ENCODE results near the gene PPP1R14B. TPM values are rescaled to one million over a fixed set of nuclear protein-coding genes. Genes with fewer than 3 reads are reported as not detected.

Gene PPP1R14B
- total and polyA plus RNA-seq, 4 donors = 22.5 to 127 (median 122) TPM

DNA sequence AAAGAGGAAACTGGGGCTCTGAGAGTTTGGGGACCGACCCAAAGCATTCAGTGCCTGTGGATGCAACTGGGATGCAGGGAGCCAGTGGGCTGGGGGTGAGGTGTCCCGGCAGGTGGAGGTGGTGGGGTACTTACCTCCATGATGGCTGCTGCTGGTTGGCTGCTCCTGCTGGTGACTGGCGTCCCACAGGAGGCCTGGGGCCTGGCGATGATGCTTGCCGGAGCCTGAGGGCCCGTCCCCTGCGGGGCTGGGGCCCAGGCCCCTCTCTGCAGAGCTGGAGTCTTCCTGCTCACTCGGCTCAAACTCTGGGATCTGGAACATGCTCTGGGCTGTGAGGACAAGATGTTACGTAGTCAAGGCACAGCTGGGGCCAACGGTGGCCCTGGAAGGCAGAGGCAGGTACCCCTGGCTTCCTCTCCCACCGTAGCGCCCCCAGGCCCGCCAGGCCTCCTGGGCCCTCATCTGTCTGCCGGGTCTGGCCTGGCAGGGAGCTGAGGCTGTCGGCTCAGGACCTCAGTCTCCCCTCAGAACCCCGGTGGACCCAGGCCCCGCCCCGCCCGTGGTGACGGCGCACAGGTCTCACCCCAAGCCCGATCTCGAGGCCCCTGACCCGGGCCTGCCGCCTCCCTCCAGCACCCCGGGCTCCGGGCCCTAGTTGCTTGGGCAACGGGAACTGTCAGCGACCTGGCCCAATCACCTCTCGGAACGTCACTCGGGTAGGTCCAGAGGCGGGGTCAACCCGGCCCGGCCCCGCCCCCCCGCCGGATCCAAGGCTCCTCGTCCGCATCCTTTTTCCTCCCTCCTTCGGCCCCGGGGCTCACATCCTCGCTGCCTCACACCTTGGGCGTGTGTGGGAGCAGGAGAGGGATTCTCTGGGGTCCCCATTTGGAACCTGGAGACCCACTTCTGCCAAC is 37.6 kb upstream of the PPP1R14B start, which contains the start of gene BAD:
Gene BAD (minus strand): TSS at position 618 of the 914 bp plus-strand sequence. CDS start 297 bp downstream, at position 321.
- Histone ChIP-seq H3K27me3 (ENCODE audit: control insufficient read depth, insufficient read depth, low read length) (no peaks in the 10 kb centered on the region), H3K4me3 (ENCODE audit: low read depth, low read length) (peak within 1 kb of the TSS; percentile 74), H3K4me1 (ENCODE audit: control insufficient read depth, insufficient read depth, low read length) (peaks cover 42% of the 10 kb centered on the region), H3K9me3 (ENCODE audit: control insufficient read depth, insufficient read depth, low read length) (no peaks in the 10 kb centered on the region), H3K27ac (ENCODE audit: low read depth, low read length) (peak within 1 kb of the TSS; percentile 99), H3K36me3 (ENCODE audit: control insufficient read depth, insufficient read depth, low read length) (peaks cover 64% of the 10 kb centered on the region)
- DNase-seq (ENCODE audit: low read depth in 4 of 6, low spot score in 6 of 6) = peak; percentile 82 to 98 (median 90)
- WGBS (ENCODE audit: insufficient coverage) = 5% methylated on average over 33 of the region's 44 CpGs

DNA sequence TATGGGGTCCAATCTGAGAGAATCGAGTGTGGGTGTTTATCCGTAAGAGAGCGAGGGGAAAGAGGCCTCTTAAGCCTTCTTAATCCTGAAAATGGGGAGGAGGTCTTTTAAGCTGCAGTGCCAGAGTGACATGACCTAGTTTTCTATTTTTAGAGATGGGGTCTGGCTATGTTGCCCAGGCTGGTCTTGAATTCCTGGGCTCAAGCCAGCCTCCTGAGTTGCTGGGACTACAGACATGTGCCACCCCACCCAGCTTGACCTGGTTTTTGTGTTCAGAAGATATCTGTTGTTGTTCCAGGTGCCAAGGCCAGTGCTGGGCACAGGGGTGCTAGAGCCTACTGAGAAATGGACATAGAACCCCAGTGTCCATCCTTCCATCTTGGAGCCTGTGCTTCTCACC is 36.3 kb upstream of the PPP1R14B start:
- Histone ChIP-seq H3K9me3 (ENCODE audit: control insufficient read depth, insufficient read depth, low read length) (no peaks in the 10 kb centered on the region), H3K4me1 (ENCODE audit: control insufficient read depth, insufficient read depth, low read length) (peaks cover 37% of the 10 kb centered on the region), H3K27ac (ENCODE audit: low read depth, low read length) (no peak overlapping the region), H3K36me3 (ENCODE audit: control insufficient read depth, insufficient read depth, low read length) (peaks cover 62% of the 10 kb centered on the region), H3K27me3 (ENCODE audit: control insufficient read depth, insufficient read depth, low read length) (no peaks in the 10 kb centered on the region), H3K4me3 (ENCODE audit: low read depth, low read length) (no peak overlapping the region)
- no peak for DNase-seq (ENCODE audit: low read depth in 4 of 6, low spot score in 6 of 6)
- 96% methylated on average over 3 of the region's 3 CpGs for WGBS (ENCODE audit: insufficient coverage)

DNA sequence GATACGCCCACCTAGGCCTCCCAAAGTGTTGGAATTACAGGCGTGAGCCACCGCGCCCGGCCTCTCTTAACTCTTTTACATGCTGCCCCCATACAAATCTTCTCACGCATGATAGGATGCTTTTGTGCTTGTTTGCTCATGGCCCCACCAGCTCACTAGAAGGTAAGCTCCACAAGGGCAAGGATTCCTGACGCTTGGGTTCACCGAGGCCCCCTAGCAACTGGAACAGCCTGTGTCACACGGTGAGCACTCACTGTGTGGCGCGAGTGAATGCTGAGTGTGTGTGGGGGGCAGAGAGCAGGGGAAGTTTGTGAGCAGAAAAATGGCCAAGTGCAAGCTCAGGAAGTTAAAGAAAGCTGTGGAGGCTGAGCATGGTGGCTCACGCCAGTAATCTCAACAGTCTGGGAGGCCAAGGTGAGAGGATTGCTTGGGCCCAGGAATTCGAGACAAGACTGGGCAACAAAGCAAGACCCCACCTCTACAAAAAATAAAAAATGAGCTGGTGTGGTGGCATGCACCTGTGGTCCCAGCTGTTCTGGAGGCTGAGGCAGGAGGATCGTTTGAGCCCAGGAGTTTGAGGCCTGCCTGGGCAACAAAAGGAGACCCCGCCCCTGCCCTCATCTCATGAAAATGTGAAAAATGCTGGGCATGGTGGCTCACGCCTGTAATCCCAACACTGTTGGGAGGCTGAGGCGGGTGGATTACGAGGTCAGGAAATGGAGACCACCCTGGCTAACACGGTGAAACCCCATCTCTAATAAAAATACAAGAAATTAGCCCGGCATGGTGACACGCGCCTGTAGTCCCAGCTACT is 35.4 kb upstream of the PPP1R14B start:
- Histone ChIP-seq H3K27ac (ENCODE audit: low read depth, low read length) (no peak overlapping the region), H3K36me3 (ENCODE audit: control insufficient read depth, insufficient read depth, low read length) (peaks cover 60% of the 10 kb centered on the region), H3K9me3 (ENCODE audit: control insufficient read depth, insufficient read depth, low read length) (no peaks in the 10 kb centered on the region), H3K4me3 (ENCODE audit: low read depth, low read length) (no peak overlapping the region), H3K27me3 (ENCODE audit: control insufficient read depth, insufficient read depth, low read length) (no peaks in the 10 kb centered on the region), H3K4me1 (ENCODE audit: control insufficient read depth, insufficient read depth, low read length) (peaks cover 28% of the 10 kb centered on the region)
- WGBS (ENCODE audit: insufficient coverage) = 97% methylated on average over 15 of the region's 22 CpGs
- no peak for DNase-seq (ENCODE audit: low read depth in 4 of 6, low spot score in 6 of 6)

DNA sequence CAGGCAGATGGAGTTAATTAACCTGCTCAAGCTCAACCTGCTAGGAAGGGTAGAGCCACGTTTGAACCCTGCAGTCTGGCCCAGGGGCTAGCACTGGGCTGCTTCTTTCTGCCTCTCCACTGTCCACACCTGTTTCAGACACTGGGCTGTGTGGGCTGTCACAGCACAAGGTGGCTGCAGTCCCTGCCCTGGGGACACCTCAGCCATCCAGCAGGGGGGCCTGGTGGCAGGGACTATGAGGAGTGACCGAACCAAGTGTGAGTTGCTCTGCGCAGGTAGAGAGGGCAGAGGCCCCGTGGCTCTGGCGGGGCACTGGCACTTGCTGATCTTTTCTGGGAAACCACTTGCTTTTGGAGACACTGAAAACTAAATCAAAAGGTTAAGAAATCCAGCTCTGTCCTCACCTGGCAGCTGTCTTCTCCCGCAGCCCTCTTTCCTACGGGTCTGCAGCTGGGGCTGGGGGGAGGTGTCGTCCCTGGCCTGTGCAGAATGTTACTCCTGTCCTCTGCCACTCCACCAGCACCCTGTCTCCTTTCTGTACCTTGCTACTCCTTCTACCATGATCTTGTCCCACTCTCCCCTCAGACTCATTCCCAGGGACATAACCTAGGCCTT is 31.9 kb upstream of the PPP1R14B start:
- H3K36me3 ChIP-seq (ENCODE audit: control insufficient read depth, insufficient read depth, low read length) = peaks cover 79% of the 10 kb centered on the region
- 92% methylated on average over 7 of the region's 8 CpGs for WGBS (ENCODE audit: insufficient coverage)
- no peak overlapping the region for H3K4me3 ChIP-seq (ENCODE audit: low read depth, low read length)
- peaks cover 6% of the 10 kb centered on the region for H3K4me1 ChIP-seq (ENCODE audit: control insufficient read depth, insufficient read depth, low read length)
- H3K9me3 ChIP-seq (ENCODE audit: control insufficient read depth, insufficient read depth, low read length) = no peaks in the 10 kb centered on the region
- H3K27me3 ChIP-seq (ENCODE audit: control insufficient read depth, insufficient read depth, low read length) = no peaks in the 10 kb centered on the region
- H3K27ac ChIP-seq (ENCODE audit: low read depth, low read length) = no peak overlapping the region
- no peak for DNase-seq (ENCODE audit: low read depth in 4 of 6, low spot score in 6 of 6)

DNA sequence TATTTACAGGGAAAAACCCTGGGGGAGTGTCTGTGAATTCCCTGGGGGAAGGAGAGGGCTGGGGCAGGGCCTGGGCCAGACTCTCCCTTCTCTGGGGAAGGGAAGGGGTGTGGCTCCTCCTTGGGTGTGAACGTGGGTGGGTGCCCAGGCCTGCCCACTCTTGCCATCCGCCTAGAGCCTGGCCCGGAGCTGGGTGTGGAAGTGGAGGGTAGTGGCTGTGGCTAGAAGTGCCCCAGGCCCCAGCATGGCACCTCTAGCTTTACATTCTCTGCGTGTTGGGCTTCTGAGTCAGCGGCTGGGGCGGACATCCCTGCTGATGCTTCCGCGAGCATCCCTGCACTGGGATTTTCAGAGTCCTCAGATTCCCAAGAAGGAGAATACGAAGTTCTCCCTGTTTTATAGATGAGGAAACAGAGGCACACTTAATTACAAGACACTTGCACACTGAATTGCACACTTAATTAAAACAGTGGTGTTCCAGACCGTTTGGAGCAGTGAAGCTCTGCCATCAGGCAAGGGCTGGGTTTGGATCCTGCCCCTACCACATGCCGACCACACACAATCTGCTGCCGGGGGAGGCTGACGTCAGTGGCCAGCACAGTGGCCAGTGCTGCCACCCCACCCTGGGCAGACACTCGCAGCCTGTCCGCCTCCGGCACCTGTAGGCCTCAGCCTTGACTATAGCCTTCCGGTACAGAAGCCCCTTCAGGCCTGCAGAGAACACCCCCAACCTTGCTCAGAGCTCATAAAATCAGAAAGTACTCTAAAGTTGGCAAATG is 30.1 kb upstream of the PPP1R14B start:
- no peak for DNase-seq (ENCODE audit: low read depth in 4 of 6, low spot score in 6 of 6)
- Histone ChIP-seq H3K9me3 (ENCODE audit: control insufficient read depth, insufficient read depth, low read length) (no peaks in the 10 kb centered on the region), H3K36me3 (ENCODE audit: control insufficient read depth, insufficient read depth, low read length) (peaks cover 66% of the 10 kb centered on the region), H3K4me1 (ENCODE audit: control insufficient read depth, insufficient read depth, low read length) (peaks cover 8% of the 10 kb centered on the region), H3K4me3 (ENCODE audit: low read depth, low read length) (no peak overlapping the region), H3K27ac (ENCODE audit: low read depth, low read length) (no peak overlapping the region), H3K27me3 (ENCODE audit: control insufficient read depth, insufficient read depth, low read length) (no peaks in the 10 kb centered on the region)
- 87% methylated on average over 14 of the region's 17 CpGs for WGBS (ENCODE audit: insufficient coverage)

DNA sequence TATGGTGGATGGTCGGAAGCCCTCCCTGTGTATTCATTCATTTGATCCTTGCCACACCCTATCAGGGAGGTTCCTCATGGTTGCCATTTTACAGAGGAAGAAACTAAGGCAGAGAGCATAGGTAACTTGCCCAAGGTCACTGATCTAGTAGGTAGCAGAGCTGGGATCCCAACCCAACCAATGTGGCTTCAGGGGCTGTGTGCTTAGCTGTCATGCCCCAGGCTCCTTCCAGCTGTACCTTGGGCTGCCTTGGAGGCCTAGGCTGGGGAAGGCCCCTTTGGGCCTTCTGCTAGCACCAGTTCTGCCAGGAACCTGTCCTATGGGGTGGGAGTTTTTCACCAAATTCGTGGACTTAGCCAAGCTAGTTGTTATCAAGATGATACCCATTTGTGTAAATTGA is 29.1 kb upstream of the PPP1R14B start:
- H3K4me3 ChIP-seq (ENCODE audit: low read depth, low read length) = no peak overlapping the region
- no peaks in the 10 kb centered on the region for H3K27me3 ChIP-seq (ENCODE audit: control insufficient read depth, insufficient read depth, low read length)
- H3K36me3 ChIP-seq (ENCODE audit: control insufficient read depth, insufficient read depth, low read length) = peaks cover 61% of the 10 kb centered on the region
- WGBS (ENCODE audit: insufficient coverage) = 100% methylated on average over 1 of the region's 2 CpGs
- H3K9me3 ChIP-seq (ENCODE audit: control insufficient read depth, insufficient read depth, low read length) = no peaks in the 10 kb centered on the region
- no peak overlapping the region for H3K27ac ChIP-seq (ENCODE audit: low read depth, low read length)
- DNase-seq (ENCODE audit: low read depth in 4 of 6, low spot score in 6 of 6) = no peak
- peaks cover 14% of the 10 kb centered on the region for H3K4me1 ChIP-seq (ENCODE audit: control insufficient read depth, insufficient read depth, low read length)

DNA sequence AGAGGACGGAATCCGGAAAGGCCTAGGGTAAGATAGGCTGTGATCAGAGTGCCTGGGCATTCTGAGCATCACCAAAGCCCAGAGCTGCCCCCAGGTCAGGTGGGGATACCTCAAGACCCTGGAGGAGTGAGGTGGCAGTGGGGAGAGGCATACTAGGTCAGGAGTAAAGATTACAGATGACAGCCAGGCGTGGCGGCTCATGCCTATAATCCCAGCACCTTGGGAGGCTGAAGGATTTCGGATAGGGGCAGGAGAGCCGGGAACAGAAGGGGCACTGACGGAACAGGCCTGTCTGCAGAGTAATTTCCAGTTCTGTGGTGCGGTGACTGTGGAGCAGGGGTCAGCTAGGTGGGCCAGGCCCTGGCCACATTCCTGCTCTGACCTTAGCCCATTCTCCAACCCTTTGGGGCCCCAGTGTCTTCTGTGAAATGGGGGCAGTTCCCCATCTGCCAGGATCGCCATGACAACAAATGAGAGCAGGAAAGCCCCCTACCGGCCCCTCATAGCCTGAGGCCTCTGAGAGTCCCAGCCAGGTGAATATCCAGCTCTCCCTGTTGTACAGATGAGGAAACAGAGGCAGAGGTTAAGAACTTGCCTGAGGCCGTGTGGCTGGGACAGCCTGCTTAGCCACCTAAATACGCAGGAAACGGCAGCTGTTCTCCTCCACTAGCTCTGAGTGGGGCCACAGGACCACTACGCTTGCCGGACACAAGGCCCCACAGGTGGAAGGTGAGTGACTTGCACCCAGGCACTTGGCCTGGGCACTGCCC is 28.5 kb upstream of the PPP1R14B start:
- no peak for DNase-seq (ENCODE audit: low read depth in 4 of 6, low spot score in 6 of 6)
- Histone ChIP-seq H3K4me1 (ENCODE audit: control insufficient read depth, insufficient read depth, low read length) (peaks cover 20% of the 10 kb centered on the region), H3K36me3 (ENCODE audit: control insufficient read depth, insufficient read depth, low read length) (peaks cover 61% of the 10 kb centered on the region), H3K4me3 (ENCODE audit: low read depth, low read length) (no peak overlapping the region), H3K9me3 (ENCODE audit: control insufficient read depth, insufficient read depth, low read length) (no peaks in the 10 kb centered on the region), H3K27ac (ENCODE audit: low read depth, low read length) (no peak overlapping the region), H3K27me3 (ENCODE audit: control insufficient read depth, insufficient read depth, low read length) (no peaks in the 10 kb centered on the region)
- WGBS (ENCODE audit: insufficient coverage) = 86% methylated on average over 14 of the region's 15 CpGs

DNA sequence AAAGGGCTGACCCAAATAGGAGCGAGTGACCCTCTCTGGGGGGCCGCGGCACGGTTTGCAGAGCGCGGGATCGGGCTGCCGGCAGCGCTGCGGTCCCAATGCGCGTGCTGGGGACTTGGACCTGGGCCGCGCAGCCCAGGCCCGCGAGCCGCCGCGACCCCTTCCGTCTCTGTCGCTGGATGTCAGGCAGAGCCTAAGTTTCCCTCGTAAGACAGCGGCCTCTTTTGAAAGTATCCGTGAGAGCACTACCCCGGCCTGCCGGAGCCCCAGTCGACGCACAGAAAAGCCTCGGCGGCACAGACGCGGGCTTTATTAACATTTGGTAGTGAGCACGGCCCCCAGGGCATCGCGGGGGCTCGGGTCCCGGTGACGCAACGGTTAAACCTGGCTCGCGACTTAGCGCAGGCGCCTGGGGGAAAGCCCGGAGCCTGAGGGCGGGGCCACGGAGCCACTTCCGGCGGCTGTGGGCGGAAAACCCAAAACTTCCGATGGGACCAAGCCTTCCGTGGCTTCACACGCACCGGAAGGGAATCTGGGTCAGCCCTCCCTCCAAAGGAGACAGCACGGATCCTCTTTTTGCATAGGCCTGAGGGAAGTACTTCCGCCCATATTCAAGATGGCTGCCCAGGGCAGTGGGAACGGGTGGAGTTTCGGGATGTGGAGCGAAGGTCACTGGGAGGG is 22.9 kb upstream of the PPP1R14B start:
- WGBS (ENCODE audit: insufficient coverage) = under 1% methylated on average over 58 of the region's 58 CpGs
- DNase-seq (ENCODE audit: low read depth in 4 of 6, low spot score in 6 of 6) = peak; percentile 96 to 100 (median 98)
- H3K27ac ChIP-seq (ENCODE audit: low read depth, low read length) = peak overlapping the region; percentile 98
- H3K4me1 ChIP-seq (ENCODE audit: control insufficient read depth, insufficient read depth, low read length) = peaks cover 41% of the 10 kb centered on the region
- H3K27me3 ChIP-seq (ENCODE audit: control insufficient read depth, insufficient read depth, low read length) = no peaks in the 10 kb centered on the region
- peaks cover 50% of the 10 kb centered on the region for H3K36me3 ChIP-seq (ENCODE audit: control insufficient read depth, insufficient read depth, low read length)
- H3K4me3 ChIP-seq (ENCODE audit: low read depth, low read length) = peak overlapping the region; percentile 57
- H3K9me3 ChIP-seq (ENCODE audit: control insufficient read depth, insufficient read depth, low read length) = no peaks in the 10 kb centered on the region

Measured in spinal cord (tissue), 10 donors.